PC-3 (cell line): ENCODE data around the gene PDGFD. TPM values are rescaled to one million over a fixed set of nuclear protein-coding genes. Genes with fewer than 3 reads are reported as not detected.
A peak's percentile ranks its signal among the peaks of the same experiment; 100 is the strongest.

Source experiments
- ATAC-seq: fragments of 200-7000 bp; cut with Tn5 transposase; 2 replicates; pipeline ENCODE4 v1.9.1; 2020; ENCODE audit warnings: mild to moderate bottlenecking, moderate library complexity
- BruUV-seq: library from RNA; stranded (reverse); fragments of 400-500 nt; replicated peaks from 2 replicates; lab custom pipeline; 2021; lab: Mats Ljungman, UMichigan
- CTCF ChIA-PET: fragments of 300-600 bp; sonication (Branson Sonifier 250); formaldehyde crosslinking; loops from one replicate; lab custom pipeline; 2022; ENCODE audit warnings: antibody characterized with exemption; lab: Charles Lee
- POLR2A ChIA-PET: fragments of 300-600 bp; sonication (Branson Sonifier 250); formaldehyde crosslinking; loops from one replicate; lab custom pipeline; 2022; ENCODE audit warnings: antibody characterized with exemption; ENCODE audit not compliant: unreplicated experiment; lab: Charles Lee
- DNase-seq: peaks from one replicate; pipeline ENCODE4 v3.0.0-alpha.2; 2015
- H2AFZ ChIP-seq: fragments of 300-600 bp; sonication (generic); 2 replicates; pipeline ENCODE4 v1.6.0; 2016; ENCODE audit warnings: antibody characterized with exemption, low read length
- H3F3A ChIP-seq: fragments of 300-600 bp; sonication (generic); one replicate; pipeline ENCODE4 v1.6.0; 2017; ENCODE audit warnings: antibody characterized with exemption, low read length, control low read depth, mild to moderate bottlenecking; ENCODE audit not compliant: unreplicated experiment
- H3K27ac ChIP-seq: fragments of 300-600 bp; sonication (generic); 2 replicates; pipeline ENCODE4 v1.5.1; 2016; ENCODE audit warnings: mild to moderate bottlenecking, low read length
- H3K27me3 ChIP-seq: fragments of 300-600 bp; sonication (generic); 2 replicates; pipeline ENCODE4 v1.6.1; 2016; ENCODE audit warnings: low read length, mixed read lengths
- H3K36me3 ChIP-seq: fragments of 300-600 bp; sonication (generic); 2 replicates; pipeline ENCODE4 v1.6.1; 2016; ENCODE audit warnings: low read depth, mixed run types, low read length, mixed read lengths
- H3K4me1 ChIP-seq: fragments of 300-600 bp; sonication (generic); 2 replicates; pipeline ENCODE4 v1.5.1; 2016; ENCODE audit warnings: low read length; ENCODE audit not compliant: insufficient read depth
- H3K4me2 ChIP-seq: fragments of 300-600 bp; sonication (generic); 2 replicates; pipeline ENCODE4 v1.6.0; 2016; ENCODE audit warnings: low read length
- H3K4me3 ChIP-seq: fragments of 300-600 bp; sonication (generic); 2 replicates; pipeline ENCODE4 v1.5.1; 2016; ENCODE audit warnings: mild to moderate bottlenecking, low read length, mixed read lengths
- H3K79me2 ChIP-seq: fragments of 300-600 bp; sonication (generic); 2 replicates; pipeline ENCODE4 v1.6.1; 2017; ENCODE audit warnings: low read length, mixed read lengths
- H3K9ac ChIP-seq: fragments of 300-600 bp; sonication (generic); 2 replicates; pipeline ENCODE4 v1.6.0; 2016; ENCODE audit warnings: mild to moderate bottlenecking, low read length
- H3K9me2 ChIP-seq: fragments of 300-600 bp; sonication (generic); replicated peaks from 2 replicates; pipeline ENCODE4 v1.6.1; 2016; ENCODE audit warnings: mixed run types, low read length, mixed read lengths
- H3K9me3 ChIP-seq: fragments of 300-600 bp; sonication (generic); 2 replicates; pipeline ENCODE4 v1.6.1; 2016; ENCODE audit warnings: low read length, mixed read lengths
- H4K20me1 ChIP-seq: fragments of 300-600 bp; sonication (generic); 2 replicates; pipeline ENCODE4 v1.6.1; 2016; ENCODE audit warnings: low read length, mixed read lengths
- EZH2 ChIP-seq: fragments of 300-600 bp; sonication (generic); IDR thresholded peaks from one replicate; pipeline ENCODE4 v1.6.1; 2017; ENCODE audit warnings: antibody characterized with exemption, mild to moderate bottlenecking, low read length; ENCODE audit not compliant: unreplicated experiment
- EZH2phosphoT487 ChIP-seq: fragments of 300-600 bp; sonication (generic); IDR thresholded peaks from 2 replicates; pipeline ENCODE4 v1.6.1; 2018; ENCODE audit warnings: mild to moderate bottlenecking, antibody characterized with exemption, low read length, borderline replicate concordance
- intact Hi-C: fragments of 100-400 bp; cut with micrococcal nuclease; formaldehyde crosslinking; loops from 2 replicates; pipeline ENCODE4 v1.9.0; 2023
- total RNA-seq: library from RNA; depleted of rRNA; stranded (reverse); fragments of >200 nt; gene quantifications from 2 replicates; pipeline ENCODE4 v1.2.3, GENCODE V29; 2014
- TF ChIP-seq, protein P1 (sequence below): fragments of 300-600 bp; sonication (generic); conservative IDR thresholded peaks from 2 replicates; pipeline ENCODE4 v1.5.1; 2017; ENCODE audit warnings: antibody characterized with exemption, low read depth, mild to moderate bottlenecking, low read length

The PDGFD gene
- total RNA-seq, 1 experiment from 2014 or later, result 5.0 TPM

DNA sequence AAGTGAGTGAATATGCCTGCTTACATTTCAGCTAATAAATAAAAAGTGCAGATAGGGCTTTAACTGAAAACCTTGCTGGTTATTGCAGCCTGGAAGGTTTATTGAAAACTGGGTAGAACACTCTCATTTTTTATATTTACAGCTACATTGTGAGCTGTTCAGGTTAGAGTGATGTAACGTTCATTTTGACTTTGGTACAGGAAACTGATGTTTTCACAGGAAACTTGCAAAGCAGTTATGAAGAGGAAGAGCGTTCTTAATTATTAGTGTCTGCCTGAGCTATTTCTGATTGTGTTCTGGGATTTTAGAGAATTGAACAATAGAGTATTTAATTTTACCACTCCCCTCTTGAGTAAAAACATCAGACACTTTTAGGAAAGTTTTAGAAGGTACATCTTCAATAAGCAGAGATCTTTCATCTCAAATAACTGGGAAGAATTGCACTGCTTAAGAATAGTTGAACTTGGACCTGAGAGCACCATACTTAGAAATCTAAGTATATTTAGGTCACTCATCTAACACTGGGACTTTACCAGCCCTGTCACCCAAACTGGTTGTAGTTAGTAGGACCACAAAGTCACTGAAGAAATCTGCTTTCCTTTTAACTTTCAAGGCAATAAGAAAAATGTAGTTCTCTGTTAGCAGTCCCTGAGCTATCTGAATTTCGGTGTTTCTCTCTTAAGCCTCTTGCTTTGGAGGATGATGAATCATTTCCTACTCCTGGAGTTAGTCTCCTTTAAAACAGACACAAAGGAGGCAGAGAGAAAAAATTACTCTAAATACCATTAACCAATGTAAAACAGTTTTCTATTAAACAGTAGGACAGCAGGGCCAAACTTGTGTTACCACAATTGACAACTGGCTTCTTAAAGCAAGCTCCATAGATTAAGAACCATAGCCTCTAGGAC lies 256.1 kb downstream of the PDGFD start:
- H3K27me3 ChIP-seq, result no peaks in the 10 kb centered on the region
- H3K9ac ChIP-seq, result no peak overlapping the region
- no peak overlapping the region for H3K4me3 ChIP-seq
- H2AFZ ChIP-seq, result no peak overlapping the region
- peak overlapping the region; percentile 5; the same call in 1 of the 2 replicates for H3K4me2 ChIP-seq
- H3K9me2 ChIP-seq, result no peaks in the 10 kb centered on the region
- no peaks in the 10 kb centered on the region for H4K20me1 ChIP-seq
- intact Hi-C loops, result no loop called here
- BruUV-seq, result no TSS peak
- TF ChIP-seq EZH2 (no peak), EZH2phosphoT487 (no peak)
- TF ChIP-seq, protein P1, sequence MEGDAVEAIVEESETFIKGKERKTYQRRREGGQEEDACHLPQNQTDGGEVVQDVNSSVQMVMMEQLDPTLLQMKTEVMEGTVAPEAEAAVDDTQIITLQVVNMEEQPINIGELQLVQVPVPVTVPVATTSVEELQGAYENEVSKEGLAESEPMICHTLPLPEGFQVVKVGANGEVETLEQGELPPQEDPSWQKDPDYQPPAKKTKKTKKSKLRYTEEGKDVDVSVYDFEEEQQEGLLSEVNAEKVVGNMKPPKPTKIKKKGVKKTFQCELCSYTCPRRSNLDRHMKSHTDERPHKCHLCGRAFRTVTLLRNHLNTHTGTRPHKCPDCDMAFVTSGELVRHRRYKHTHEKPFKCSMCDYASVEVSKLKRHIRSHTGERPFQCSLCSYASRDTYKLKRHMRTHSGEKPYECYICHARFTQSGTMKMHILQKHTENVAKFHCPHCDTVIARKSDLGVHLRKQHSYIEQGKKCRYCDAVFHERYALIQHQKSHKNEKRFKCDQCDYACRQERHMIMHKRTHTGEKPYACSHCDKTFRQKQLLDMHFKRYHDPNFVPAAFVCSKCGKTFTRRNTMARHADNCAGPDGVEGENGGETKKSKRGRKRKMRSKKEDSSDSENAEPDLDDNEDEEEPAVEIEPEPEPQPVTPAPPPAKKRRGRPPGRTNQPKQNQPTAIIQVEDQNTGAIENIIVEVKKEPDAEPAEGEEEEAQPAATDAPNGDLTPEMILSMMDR, result no peak
- no peak overlapping the region for H3K27ac ChIP-seq
- H3K4me1 ChIP-seq, result no peaks in the 10 kb centered on the region
- CTCF ChIA-PET, result no interaction called here
- H3K36me3 ChIP-seq, result no peaks in the 10 kb centered on the region
- POLR2A ChIA-PET, result no interaction called here
- H3F3A ChIP-seq, result no peaks in the 10 kb centered on the region
- ATAC-seq, result peak; percentile 81
- H3K9me3 ChIP-seq, result no peaks in the 10 kb centered on the region
- no peaks in the 10 kb centered on the region for H3K79me2 ChIP-seq
- DNase-seq, result peak; percentile 40

DNA sequence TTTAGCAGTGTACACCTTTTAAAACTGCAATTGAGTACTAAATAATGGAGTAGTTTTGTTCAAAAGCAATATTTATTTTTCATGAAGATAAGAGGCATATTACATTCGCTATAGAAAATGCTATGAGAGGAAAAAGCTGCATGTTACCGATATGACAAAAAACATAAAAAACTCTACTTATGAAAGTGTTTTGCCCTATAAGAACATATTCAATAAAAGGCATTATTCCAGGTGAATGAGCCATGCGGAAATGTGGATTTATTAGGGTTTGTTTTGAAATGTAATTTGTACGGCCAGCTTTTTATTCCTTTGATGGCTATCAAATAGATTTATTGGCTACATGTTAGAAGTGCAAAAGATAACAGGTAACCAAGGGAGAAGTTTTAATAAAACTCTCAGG lies 256.8 kb downstream of the PDGFD start:
- Histone ChIP-seq H3K4me1 (no peaks in the 10 kb centered on the region), H3K9ac (no peak overlapping the region), H3K9me2 (no peaks in the 10 kb centered on the region), H4K20me1 (no peaks in the 10 kb centered on the region), H3K27me3 (no peaks in the 10 kb centered on the region), H3K4me3 (no peak overlapping the region), H3K4me2 (no peak overlapping the region), H3K9me3 (no peaks in the 10 kb centered on the region), H3K27ac (no peak overlapping the region), H2AFZ (no peak overlapping the region), H3F3A (no peaks in the 10 kb centered on the region), H3K79me2 (no peaks in the 10 kb centered on the region), H3K36me3 (no peaks in the 10 kb centered on the region)
- intact Hi-C loops, result no loop called here
- no peak for DNase-seq
- no TSS peak for BruUV-seq
- ChIA-PET POLR2A (no interaction called here), CTCF (no interaction called here)
- TF ChIP-seq, protein P1, result no peak
- TF ChIP-seq EZH2 (no peak), EZH2phosphoT487 (no peak)
- ATAC-seq, result no peak

DNA sequence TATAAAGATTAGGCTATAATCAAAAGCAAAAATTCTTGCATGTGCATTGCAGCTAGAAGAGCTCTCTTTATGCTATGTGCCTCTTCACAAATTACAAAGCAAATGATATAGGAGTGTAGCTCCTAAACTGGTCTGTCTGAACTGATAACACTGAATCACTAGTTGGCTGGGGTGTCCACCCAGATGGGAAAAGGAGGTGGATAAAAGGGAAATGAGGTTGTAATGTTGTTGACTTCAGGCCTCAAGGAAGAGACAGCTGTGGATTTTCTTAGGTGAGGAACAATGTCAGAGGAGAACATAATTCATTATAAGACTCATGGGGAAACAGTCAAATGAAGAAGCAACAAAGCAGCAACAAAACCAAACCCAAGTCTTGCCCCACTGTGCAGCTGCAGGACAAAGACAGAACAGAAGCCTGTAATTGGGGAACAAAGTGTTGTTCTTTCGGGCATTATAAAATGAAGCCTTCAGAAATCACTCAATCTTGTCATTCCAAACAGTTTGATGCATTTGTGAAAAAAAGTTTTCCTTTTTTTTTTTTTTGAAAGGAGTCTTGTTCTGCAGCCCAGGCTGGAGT lies 257.6 kb downstream of the PDGFD start:
- intact Hi-C loops, result no loop called here
- Histone ChIP-seq H3K4me3 (no peak overlapping the region), H4K20me1 (no peaks in the 10 kb centered on the region), H3K4me1 (no peaks in the 10 kb centered on the region), H3K36me3 (no peaks in the 10 kb centered on the region), H3K27me3 (no peaks in the 10 kb centered on the region), H3K27ac (no peak overlapping the region), H2AFZ (no peak overlapping the region), H3K79me2 (no peaks in the 10 kb centered on the region), H3K9me3 (no peaks in the 10 kb centered on the region), H3F3A (no peaks in the 10 kb centered on the region), H3K4me2 (no peak overlapping the region), H3K9ac (no peak overlapping the region), H3K9me2 (no peaks in the 10 kb centered on the region)
- ChIA-PET CTCF (no interaction called here), POLR2A (no interaction called here)
- TF ChIP-seq, protein P1, result no peak
- TF ChIP-seq EZH2 (no peak), EZH2phosphoT487 (no peak)
- no peak for ATAC-seq
- DNase-seq, result no peak
- no TSS peak for BruUV-seq
